CD4-positive, alpha-beta T cell treated with Interleukin-21 for 1 hour (primary cell): ENCODE measurements around the gene CARD6.
A peak's percentile ranks its signal among the peaks of the same experiment; 100 is the strongest.
"Not testable (repeated sequence)": the region's sequence is repeated elsewhere in the genome, so short reads cannot be mapped to it uniquely, and the experiment has no call there.

ENCODE experiments used
- DNase-seq: peaks from one replicate; pipeline ENCODE4 v3.0.0-alpha.2; 2020

CARD6 gene, protein sequence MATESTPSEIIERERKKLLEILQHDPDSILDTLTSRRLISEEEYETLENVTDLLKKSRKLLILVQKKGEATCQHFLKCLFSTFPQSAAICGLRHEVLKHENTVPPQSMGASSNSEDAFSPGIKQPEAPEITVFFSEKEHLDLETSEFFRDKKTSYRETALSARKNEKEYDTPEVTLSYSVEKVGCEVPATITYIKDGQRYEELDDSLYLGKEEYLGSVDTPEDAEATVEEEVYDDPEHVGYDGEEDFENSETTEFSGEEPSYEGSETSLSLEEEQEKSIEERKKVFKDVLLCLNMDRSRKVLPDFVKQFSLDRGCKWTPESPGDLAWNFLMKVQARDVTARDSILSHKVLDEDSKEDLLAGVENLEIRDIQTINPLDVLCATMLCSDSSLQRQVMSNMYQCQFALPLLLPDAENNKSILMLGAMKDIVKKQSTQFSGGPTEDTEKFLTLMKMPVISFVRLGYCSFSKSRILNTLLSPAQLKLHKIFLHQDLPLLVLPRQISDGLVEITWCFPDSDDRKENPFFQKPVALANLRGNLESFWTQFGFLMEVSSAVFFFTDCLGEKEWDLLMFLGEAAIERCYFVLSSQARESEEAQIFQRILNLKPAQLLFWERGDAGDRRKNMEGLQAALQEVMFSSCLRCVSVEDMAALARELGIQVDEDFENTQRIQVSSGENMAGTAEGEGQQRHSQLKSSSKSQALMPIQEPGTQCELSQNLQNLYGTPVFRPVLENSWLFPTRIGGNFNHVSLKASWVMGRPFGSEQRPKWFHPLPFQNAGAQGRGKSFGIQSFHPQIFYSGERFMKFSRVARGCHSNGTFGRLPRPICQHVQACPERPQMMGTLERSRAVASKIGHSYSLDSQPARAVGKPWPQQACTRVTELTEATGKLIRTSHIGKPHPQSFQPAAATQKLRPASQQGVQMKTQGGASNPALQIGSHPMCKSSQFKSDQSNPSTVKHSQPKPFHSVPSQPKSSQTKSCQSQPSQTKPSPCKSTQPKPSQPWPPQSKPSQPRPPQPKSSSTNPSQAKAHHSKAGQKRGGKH

DNA sequence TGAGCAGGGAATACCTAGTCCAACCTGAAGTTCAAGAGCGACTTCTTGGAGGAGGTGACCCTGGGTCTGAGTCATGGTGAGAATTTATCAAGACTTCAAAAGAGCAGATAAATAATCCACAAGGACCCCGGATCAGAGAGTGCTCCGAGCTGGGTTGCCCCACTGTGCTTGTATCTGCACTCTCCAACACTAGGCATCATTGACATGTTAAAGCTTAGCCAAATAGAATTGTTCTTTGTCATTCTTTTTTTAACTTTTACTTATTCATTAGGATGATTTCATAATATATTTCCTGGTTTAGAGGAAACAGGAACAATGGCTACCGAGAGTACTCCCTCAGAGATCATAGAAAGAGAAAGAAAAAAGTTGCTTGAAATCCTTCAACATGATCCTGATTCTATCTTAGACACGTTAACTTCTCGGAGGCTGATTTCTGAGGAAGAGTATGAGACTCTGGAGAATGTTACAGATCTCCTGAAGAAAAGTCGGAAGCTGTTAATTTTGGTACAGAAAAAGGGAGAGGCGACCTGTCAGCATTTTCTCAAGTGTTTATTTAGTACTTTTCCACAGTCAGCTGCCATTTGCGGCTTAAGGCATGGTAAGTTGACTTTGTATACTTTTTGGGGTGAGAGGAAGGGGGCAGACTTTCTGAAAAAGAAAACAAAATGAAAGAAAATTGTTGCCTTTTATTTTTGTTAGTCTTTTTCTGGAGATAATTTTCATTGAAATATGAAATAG, at the start of gene CARD6:
TSS of gene CARD6 (plus strand) at position 300 of the 738 bp plus-strand sequence. CDS start at position 316, 16 bp downstream.
- DNase-seq: peak; percentile 16

DNA sequence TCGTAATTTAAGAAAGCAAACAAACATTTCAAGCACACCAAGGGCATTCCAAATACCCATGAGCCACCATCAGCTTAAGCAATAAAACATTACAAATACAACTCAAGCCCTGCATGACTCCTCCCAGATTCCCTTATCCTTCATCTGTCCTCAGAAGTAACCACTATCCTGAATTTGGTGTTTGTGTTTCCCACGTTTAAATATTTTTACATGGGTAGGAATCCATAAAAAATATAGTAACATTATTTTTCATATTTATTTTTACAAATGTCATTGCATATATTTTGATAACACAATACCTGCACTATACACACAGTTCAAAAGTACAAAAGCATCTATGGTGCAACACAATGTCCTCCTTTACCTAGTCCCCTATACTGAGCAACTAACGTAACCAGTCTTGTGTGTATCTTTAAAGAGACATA, 49.4 kb upstream of the CARD6 start:
- DNase-seq: no peak

DNA sequence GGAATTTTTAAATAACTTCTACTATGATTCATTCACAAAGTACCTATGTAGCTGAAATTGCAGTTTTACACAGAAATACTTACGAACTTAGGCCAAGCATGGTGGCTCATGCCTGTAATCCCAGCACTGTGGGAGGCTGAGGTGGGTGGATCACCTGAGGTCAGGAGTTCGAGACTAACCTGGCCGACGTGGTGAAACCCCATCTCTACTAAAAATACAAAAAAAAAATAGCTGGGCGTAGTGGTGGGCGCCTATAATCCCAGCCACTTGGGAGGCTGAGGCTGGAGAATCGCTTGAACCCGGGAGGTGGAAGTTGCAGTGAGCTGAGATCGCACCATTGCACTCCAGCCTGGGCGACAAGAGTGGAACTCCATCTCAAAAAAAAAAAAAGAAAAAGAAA, 48.5 kb upstream of the CARD6 start:
- not testable (repeated sequence) for DNase-seq

DNA sequence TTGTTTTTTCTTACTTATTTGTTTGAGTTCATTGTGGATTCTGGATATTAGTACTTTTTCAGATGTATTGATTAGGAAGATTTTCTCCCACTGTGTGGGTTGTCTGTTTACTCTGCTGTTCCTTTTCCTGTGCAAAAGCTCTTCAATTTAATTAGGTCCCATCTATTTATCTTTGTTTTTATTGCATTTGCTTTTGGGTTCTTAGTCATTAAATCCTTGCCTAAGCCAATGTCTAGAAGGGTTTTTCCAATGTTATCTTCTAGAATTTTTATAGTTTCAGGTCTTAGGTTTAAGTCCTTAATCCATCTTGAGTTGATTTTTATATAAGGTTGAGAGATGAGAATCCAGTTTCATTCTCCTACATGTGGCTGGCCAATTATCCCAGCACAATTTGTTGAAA, 46.8 kb upstream of the CARD6 start:
- not testable (repeated sequence) for DNase-seq

DNA sequence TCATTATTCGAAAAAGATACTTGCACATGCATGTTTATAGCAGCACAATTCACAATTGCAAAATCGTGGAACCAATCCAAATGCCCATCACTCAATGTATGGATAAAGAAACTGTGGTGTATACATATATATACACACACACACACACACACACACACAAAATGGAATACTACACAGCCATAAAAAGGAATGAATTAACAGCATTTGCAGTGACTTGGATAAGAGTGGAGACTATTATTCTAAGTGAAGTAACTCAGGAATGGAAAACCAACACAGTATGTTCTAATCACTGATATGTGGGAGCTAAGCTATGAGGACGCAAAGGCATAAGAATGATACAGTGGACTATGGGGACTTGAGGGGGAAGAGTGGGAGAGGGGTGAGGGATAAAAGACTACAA, 46.3 kb upstream of the CARD6 start:
- not testable (repeated sequence) for DNase-seq

DNA sequence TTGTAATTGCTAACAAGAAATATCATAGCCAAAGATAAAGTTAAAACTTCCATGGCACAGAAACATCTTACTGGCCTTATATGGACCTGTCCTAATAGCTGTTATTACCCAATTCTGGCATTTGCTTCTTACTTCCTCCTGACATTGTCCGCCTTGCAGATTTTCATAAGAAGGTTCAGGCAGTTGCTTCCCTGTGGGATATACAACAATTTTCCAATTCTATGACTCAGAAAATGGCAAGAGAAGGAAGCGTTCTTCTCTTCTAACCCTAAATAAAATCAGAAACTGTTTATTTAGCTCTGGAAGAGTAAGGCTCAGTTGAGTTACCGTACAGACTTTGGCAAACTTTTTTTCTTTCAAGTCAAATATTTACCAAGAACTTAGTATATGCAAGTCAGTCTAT, 44.7 kb upstream of the CARD6 start:
- no peak for DNase-seq

DNA sequence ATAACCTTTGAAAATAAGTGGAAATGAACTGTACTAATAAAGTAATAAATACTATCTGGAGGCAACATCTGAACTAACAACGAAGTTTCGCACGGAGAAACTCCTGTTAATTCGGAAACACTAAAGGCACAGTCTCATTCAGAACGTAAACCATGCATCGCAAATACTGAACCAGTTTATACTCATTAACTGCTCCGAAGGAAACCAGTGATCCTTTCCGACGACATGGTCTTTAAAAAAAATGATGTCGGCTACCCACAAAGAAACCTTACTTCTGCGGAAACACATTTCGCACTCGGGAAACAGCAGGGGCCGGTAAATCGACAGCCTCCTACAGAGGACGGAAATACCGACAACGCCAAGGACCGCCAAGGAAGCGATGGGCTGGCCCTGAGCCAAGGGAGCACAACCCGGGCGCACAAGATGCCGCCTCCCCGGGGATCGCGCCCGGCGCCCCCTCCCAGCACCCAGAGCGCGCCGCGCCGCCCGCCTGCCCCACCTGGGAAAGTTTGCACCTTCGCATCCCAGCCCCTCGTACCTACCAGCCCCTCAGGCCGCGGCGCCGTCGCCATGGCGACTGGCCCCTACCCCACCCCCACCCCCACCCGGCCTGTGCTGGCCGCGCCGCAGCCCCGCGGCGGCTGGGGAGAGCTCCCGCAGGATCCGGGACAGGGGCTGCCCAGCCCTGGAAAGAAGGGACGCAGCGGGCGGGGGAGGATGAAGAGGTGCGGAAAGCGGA, 43.7 kb upstream of the CARD6 start:
- peak; percentile 84 for DNase-seq

DNA sequence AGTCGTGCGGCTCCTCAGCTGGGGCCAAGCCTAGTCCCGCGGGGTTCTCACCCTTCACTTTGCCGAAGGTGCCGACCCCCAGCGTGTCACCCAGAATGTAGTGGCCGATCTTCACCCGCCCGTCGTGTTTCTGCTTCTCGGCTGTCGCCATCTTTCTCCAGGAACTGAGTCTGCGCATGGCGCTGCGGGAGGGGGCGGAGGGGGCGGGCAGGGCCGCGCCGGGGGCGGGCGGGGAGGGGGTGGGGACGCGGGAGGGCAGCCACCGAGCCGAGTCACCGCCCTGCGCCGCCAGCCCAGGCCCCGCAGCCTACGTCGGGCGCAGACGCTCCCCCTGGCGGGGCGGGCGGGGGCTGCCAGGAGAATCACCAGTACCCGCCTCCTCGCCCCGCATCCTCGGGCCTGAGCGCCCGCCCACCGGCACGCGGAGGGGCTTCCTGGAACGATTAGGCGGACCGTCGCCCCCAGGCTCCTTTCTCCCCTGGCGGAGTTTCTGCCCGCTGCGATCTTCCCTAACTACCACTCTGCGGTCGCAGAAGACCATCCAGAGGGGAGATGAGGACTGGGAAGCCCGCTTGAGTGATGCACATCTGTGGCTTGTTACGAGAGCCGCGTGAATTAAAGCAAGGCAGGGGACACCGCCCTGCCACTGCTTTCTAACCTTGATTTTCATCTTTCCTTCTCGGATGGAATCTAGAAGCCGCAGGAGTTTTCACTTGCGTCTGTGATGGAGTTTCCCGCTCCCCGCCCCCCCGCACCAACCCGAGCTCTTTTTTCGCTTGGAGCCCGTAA, 43.0 kb upstream of the CARD6 start, which contains the start of gene PRKAA1:
TSS of gene PRKAA1 (minus strand) at position 363 of the 789 bp plus-strand sequence. CDS start at position 178, 185 bp downstream.
- DNase-seq: peak; percentile 90

DNA sequence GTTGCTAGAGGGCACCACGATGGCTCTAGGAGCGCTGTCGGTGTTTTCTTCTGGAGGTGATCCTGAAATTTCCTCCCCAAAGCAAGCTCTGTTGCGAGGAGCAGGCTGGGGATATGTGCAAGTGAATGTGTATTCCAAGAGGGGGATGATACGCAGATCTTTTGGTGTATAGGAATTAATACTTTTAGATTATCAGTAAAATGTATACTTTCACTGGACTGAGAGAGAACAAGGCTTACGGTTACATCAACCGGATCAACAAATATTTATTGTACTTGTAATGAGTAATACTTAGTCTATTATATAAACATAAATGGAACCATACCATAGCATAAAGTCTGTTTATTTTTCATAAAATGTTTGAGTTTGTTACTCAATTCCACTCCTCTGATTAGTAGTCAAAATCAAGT, 42.4 kb upstream of the CARD6 start:
- DNase-seq: no peak

DNA sequence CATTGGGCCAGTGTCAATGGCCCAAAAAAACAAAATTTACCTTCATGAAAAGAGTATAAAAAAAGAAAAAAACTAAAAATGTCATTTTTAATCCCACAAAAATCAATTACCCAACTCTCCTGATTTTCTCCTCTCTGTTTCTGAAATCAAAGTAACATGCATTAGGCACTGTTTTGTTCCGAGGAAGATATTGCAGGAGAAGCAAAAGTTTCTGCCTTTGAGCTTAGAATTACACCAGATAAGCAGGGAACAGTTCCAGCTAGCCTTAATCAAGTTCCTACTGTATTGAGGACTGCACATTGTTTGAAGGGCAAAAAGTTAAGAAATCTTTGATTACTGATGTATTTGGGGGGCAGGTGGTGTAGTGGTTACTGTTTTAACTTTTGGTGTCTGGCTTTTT, 41.9 kb upstream of the CARD6 start:
- DNase-seq: no peak

DNA sequence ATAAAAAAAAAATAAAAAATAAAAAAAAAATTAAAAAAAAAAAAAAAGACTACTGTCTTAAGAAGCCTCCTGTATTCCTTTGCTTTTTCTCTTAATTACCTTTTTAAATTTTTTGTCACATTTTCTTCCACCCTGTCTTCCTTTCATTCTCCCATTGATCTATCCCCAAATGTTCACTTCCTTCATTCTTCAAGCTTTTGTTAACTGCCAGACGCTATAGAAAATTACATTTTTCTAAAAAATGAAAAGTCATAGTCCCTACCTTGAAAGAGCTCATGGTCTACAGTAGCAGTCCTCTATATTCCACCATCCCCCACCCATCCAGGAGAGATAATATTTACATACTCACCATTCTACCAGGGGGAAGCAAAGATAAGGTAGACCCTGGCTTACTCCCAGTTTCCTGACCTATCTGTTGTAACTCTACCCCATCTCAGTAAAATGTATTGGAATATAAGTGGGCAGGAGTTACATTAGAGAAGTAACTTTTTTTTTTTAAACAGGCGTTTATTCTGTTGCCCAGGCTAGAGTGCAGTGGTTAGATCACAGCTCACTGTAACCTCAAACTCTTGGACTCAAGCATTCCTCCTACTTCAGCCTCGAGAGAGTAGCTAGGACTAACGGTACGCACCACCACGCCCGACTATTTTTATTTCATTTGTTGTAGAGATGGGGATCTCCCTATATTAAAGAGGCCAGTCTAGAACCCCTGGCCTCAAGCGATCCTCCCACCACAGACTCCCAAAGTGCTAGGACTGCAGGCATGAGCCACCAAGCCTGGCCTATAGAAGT, 39.2 kb upstream of the CARD6 start:
- DNase-seq: no peak

DNA sequence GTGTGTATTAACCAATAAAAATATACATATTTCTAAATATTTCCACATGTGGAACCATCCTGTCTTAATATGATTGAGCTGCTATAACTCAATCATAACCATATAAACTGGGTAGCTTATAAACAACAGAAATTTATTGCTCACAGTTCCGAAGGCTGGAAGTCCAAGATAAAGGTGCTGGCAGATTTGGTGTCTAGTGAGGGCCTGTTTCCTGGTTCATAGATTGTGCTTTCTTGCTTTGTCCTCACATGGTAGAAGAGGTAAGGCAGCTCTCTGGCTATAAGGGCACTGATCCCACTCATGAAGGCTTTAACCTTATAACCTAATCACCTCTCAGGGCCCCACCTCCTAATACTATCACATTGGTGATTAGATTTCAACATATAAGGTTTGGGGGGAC, 29.0 kb upstream of the CARD6 start:
- DNase-seq: no peak

DNA sequence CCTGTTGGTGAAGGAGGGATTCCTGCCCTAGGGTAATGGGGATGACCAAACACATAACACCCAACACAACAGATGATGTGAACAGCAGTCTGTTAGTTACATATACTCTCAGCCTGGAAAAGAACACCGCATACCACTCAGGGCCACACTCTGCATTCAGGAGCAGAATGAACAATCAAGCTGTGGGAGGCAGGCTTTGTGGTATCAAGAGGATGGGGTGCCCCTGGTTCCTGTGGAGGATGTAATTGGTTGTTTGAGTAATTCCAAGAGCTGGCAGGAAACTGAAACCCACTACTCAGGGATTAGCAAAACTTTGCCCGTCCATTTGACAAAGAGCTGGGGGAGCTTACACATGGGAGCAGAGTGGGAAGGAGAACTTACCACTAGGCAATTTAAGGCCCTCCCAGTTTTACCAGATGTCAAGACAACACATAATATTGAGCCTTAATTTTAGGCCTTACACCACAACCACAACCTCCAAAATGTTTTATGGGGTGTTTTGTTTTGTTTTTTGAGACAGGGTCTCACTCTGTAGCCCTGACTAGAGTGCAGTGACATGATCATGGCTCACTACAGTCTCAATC, 27.4 kb upstream of the CARD6 start:
- DNase-seq: no peak

DNA sequence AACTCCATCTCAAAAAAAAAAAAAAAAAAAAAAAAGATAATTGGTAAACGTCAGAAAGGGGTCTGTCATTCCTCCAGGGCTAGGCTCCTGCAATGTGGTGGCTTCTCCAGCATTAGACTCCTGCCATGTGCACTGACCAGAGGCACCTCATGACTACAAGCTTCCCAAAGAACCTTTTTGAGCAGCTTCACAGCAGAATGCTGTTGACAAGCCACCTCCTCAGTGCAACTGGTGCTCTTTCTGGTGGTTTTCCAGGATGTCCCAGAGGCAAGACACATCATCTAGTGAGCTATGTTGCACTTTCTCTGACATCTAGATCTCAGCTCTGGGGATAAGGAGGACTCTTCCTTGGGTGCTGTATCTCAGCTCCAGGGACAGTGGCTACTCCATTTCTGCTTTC, 17.7 kb upstream of the CARD6 start:
- no peak for DNase-seq

DNA sequence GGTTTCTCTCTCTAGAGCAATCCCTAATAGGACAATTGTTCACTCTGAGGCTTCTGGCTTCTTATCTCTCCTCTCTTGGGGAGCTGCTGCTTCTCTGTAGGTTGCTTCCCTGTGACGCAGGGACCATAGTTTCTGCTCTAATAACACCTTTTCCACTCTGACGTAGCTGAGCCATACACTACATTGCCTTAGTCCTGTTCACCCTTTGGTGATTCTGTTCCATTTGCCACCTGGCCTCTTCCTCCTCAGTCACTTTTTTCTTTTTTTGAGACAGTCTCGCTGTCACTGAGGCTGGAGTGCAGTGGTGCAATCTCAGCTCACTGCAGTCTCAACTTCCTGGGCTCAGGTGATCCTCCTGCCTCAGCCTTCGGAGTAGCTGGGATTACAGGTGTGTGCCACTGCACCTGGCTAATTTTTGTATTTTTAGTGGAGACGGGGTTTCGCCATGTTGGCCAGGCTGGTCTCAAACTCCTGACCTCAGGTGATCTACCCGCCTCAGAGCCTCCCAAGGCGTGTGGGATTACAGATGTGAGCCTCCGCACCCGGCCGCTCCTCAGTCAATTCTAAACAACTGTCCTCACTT, 15.6 kb upstream of the CARD6 start:
- not testable (repeated sequence) for DNase-seq

DNA sequence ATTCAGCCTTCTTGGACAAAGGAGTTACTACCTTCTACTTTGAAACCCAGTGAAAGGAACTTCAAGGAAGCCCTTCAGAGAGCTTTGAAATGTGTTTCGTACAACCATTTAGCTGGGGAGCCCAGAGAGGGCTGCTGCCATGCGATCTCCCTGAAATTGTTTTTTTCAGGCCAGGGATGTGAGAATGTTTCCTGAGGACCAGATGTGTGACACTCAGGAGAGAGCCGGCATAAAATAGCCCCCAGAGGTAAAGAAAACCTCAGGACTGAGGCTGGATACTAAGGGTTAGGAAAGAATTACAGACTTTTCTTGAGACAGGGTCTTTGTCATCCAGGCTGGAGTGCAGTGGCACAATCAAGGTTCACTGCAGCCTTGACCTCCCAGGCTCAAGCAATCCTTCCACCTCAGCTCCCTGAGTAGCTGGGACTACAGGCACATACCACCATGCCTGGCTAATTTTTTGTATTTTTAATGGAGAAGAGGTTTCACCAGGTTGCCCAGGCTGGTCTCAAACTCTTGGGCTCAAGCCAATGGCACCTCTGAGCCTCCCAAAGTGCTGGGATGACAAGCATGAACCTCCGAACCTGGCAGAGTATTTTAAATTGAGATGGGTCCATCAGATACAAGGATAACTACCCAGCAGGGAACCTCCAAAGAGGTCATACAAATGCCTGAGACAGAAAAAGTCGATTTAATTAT, 14.5 kb upstream of the CARD6 start:
- DNase-seq: no peak

DNA sequence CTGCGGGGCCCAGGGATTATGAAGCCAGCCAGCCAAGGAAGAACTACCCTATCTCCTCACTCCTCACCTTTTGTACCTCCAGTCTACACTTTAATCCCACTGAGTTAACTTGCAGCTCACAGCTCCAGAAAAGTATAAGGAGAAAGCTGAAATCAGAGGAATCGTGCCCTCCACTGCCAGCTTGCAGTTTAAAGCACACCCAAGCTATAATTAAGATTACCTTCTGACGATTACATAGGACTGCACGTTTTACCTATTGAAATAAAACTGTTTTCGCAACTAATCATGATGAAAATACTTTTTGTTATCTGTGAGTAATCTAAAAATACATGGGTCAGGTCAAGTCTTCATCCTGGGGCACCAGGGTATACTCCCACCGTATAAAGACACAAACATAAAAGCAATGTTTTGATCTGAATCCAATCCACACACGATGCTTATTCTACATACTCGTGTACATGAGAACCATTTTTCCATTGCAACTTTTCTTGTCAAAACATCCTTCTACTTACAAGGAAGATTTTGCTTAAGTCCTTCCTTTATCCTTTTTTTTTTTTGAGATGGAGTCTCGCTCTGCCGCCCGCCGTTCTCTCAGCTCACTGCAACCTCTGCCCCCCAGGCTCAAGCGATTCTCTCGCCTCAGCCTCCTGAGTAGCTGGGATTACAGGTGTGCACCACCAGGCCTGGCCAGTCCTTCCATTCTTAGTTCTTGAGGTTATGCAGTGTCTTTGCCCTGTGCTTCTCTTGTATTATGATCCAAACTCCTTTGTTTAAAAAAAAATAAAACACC, 13.8 kb upstream of the CARD6 start:
- DNase-seq: no peak
